ENCODE measurements around the gene TBC1D8.

The TBC1D8 gene

DNA sequence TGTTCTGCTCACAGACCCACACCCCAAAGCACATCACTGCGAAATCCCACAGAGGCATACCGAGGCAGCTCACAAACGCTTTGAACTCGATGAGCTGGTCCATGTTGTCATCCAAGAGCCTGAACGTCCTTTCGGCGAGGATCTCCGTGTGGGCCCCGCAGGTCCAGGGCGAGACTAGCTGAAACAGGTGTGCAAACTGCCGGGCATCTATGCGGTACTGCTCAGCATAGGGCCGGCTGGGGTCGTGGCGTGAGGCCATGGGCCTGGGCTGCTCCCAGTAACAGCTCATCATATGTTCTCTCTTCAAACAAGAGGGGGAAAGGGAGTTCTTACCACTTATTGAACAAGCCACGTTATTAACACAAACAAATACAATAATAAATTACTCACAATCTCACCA is 129.0 kb downstream of the TBC1D8 start:
- no peak for DNase-seq (ENCODE audit: low read depth in 1 of 2, low spot score in 1 of 2)
- TF ChIP-seq, protein P1, sequence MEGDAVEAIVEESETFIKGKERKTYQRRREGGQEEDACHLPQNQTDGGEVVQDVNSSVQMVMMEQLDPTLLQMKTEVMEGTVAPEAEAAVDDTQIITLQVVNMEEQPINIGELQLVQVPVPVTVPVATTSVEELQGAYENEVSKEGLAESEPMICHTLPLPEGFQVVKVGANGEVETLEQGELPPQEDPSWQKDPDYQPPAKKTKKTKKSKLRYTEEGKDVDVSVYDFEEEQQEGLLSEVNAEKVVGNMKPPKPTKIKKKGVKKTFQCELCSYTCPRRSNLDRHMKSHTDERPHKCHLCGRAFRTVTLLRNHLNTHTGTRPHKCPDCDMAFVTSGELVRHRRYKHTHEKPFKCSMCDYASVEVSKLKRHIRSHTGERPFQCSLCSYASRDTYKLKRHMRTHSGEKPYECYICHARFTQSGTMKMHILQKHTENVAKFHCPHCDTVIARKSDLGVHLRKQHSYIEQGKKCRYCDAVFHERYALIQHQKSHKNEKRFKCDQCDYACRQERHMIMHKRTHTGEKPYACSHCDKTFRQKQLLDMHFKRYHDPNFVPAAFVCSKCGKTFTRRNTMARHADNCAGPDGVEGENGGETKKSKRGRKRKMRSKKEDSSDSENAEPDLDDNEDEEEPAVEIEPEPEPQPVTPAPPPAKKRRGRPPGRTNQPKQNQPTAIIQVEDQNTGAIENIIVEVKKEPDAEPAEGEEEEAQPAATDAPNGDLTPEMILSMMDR (IDR thresholded peaks at IDR 0.05; ENCODE audit: insufficient read depth, low read length): no peak
- TF ChIP-seq POLR2AphosphoS5 (IDR thresholded peaks at IDR 0.05; ENCODE audit: low read depth) (no peak), SPI1 (IDR thresholded peaks at IDR 0.05; ENCODE audit: borderline replicate concordance, low read depth) (no peak), GABPA (IDR thresholded peaks at IDR 0.05; ENCODE audit: low read depth) (no peak)
- TF ChIP-seq, protein P2, sequence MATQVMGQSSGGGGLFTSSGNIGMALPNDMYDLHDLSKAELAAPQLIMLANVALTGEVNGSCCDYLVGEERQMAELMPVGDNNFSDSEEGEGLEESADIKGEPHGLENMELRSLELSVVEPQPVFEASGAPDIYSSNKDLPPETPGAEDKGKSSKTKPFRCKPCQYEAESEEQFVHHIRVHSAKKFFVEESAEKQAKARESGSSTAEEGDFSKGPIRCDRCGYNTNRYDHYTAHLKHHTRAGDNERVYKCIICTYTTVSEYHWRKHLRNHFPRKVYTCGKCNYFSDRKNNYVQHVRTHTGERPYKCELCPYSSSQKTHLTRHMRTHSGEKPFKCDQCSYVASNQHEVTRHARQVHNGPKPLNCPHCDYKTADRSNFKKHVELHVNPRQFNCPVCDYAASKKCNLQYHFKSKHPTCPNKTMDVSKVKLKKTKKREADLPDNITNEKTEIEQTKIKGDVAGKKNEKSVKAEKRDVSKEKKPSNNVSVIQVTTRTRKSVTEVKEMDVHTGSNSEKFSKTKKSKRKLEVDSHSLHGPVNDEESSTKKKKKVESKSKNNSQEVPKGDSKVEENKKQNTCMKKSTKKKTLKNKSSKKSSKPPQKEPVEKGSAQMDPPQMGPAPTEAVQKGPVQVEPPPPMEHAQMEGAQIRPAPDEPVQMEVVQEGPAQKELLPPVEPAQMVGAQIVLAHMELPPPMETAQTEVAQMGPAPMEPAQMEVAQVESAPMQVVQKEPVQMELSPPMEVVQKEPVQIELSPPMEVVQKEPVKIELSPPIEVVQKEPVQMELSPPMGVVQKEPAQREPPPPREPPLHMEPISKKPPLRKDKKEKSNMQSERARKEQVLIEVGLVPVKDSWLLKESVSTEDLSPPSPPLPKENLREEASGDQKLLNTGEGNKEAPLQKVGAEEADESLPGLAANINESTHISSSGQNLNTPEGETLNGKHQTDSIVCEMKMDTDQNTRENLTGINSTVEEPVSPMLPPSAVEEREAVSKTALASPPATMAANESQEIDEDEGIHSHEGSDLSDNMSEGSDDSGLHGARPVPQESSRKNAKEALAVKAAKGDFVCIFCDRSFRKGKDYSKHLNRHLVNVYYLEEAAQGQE (IDR thresholded peaks at IDR 0.05; ENCODE audit: insufficient replicate concordance, low read depth): no peak
- Histone ChIP-seq H3K27me3 (ENCODE audit: insufficient read depth, poor library complexity, severe bottlenecking) (no peaks in the 10 kb centered on the region), H3K27ac (replicated peaks) (no peak overlapping the region), H3K4me3 (replicated peaks; ENCODE audit: insufficient read depth, low read length) (no peak overlapping the region)

DNA sequence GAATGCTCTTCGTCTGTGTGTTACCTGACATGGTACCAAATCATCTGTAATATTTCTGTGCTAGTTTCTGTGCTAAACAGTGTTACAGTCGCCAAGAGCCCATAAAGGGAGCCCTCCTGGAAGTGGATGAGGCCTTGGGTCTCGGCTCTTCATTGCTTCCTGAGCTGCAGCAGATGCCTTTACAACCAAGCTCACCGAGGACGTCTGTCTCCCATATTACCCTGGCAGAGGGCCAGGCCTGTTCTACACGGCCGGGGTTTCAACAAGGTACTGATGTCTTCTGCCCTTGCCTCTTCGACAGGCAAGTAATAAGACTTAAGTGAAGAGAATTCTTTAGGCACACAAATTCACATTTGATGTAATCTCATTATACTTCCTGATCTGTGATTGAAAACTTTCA is 132.2 kb downstream of the TBC1D8 start:
- no peak for DNase-seq (ENCODE audit: low read depth in 1 of 2, low spot score in 1 of 2)
- no peak overlapping the region for H3K27ac ChIP-seq (replicated peaks)
- H3K4me3 ChIP-seq (replicated peaks; ENCODE audit: insufficient read depth, low read length): no peak overlapping the region
- no peaks in the 10 kb centered on the region for H3K27me3 ChIP-seq (ENCODE audit: insufficient read depth, poor library complexity, severe bottlenecking)
- TF ChIP-seq GABPA (IDR thresholded peaks at IDR 0.05; ENCODE audit: low read depth) (no peak), POLR2AphosphoS5 (IDR thresholded peaks at IDR 0.05; ENCODE audit: low read depth) (no peak), SPI1 (IDR thresholded peaks at IDR 0.05; ENCODE audit: borderline replicate concordance, low read depth) (no peak)
- TF ChIP-seq, protein P2 (IDR thresholded peaks at IDR 0.05; ENCODE audit: insufficient replicate concordance, low read depth): no peak
- TF ChIP-seq, protein P1 (IDR thresholded peaks at IDR 0.05; ENCODE audit: insufficient read depth, low read length): no peak

DNA sequence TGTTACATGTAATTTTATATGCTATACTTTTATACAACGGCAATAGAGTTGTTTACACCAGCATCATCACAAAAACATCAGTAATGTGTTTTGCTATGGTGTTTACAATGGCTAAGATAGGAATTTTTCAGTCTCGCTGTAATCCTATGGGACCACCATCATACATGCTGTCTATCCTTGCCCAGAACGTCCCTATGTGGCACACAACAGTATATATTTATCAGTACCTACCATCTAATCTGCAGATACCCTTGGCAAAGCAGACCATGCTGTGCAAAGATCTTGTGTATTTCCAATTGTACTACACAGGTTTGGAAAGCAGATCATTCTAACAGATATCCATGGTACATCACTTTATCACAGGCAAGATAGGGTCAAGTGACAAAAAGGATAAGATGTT is 133.8 kb downstream of the TBC1D8 start:
- H3K4me3 ChIP-seq (replicated peaks; ENCODE audit: insufficient read depth, low read length): no peak overlapping the region
- H3K27ac ChIP-seq (replicated peaks): no peak overlapping the region
- no peaks in the 10 kb centered on the region for H3K27me3 ChIP-seq (ENCODE audit: insufficient read depth, poor library complexity, severe bottlenecking)
- no peak for DNase-seq (ENCODE audit: low read depth in 1 of 2, low spot score in 1 of 2)
- TF ChIP-seq, protein P1 (IDR thresholded peaks at IDR 0.05; ENCODE audit: insufficient read depth, low read length): no peak
- TF ChIP-seq SPI1 (IDR thresholded peaks at IDR 0.05; ENCODE audit: borderline replicate concordance, low read depth) (no peak), POLR2AphosphoS5 (IDR thresholded peaks at IDR 0.05; ENCODE audit: low read depth) (no peak), GABPA (IDR thresholded peaks at IDR 0.05; ENCODE audit: low read depth) (no peak)
- TF ChIP-seq, protein P2 (IDR thresholded peaks at IDR 0.05; ENCODE audit: insufficient replicate concordance, low read depth): no peak

Measured in HL-60 (cell line).